ENCODE measurements around the gene TBC1D5.

TBC1D5 gene

GRCh38 chr3:17137321-17137826, 605.1 kb downstream of the TBC1D5 start:
- TF ChIP-seq SIN3A (IDR thresholded peaks at IDR 0.05; ENCODE audit: borderline replicate concordance, insufficient read depth, low read length): no peak
- no peak for TF ChIP-seq TAF1 (IDR thresholded peaks at IDR 0.05; ENCODE audit: borderline replicate concordance, insufficient read depth, low read length)
- TF ChIP-seq POLR2AphosphoS5 (IDR thresholded peaks at IDR 0.05; ENCODE audit: low read depth, low read length): no peak
- TF ChIP-seq, protein P1, sequence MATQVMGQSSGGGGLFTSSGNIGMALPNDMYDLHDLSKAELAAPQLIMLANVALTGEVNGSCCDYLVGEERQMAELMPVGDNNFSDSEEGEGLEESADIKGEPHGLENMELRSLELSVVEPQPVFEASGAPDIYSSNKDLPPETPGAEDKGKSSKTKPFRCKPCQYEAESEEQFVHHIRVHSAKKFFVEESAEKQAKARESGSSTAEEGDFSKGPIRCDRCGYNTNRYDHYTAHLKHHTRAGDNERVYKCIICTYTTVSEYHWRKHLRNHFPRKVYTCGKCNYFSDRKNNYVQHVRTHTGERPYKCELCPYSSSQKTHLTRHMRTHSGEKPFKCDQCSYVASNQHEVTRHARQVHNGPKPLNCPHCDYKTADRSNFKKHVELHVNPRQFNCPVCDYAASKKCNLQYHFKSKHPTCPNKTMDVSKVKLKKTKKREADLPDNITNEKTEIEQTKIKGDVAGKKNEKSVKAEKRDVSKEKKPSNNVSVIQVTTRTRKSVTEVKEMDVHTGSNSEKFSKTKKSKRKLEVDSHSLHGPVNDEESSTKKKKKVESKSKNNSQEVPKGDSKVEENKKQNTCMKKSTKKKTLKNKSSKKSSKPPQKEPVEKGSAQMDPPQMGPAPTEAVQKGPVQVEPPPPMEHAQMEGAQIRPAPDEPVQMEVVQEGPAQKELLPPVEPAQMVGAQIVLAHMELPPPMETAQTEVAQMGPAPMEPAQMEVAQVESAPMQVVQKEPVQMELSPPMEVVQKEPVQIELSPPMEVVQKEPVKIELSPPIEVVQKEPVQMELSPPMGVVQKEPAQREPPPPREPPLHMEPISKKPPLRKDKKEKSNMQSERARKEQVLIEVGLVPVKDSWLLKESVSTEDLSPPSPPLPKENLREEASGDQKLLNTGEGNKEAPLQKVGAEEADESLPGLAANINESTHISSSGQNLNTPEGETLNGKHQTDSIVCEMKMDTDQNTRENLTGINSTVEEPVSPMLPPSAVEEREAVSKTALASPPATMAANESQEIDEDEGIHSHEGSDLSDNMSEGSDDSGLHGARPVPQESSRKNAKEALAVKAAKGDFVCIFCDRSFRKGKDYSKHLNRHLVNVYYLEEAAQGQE (IDR thresholded peaks at IDR 0.05; ENCODE audit: insufficient read depth in 1 of 2, low read depth in 2 of 2, low read length in 2 of 2): no peak
- no peak for TF ChIP-seq FOXP2 (optimal IDR thresholded peaks at IDR 0.05; ENCODE audit: borderline replicate concordance, extremely low read depth, extremely low read length, insufficient read depth)

DNA sequence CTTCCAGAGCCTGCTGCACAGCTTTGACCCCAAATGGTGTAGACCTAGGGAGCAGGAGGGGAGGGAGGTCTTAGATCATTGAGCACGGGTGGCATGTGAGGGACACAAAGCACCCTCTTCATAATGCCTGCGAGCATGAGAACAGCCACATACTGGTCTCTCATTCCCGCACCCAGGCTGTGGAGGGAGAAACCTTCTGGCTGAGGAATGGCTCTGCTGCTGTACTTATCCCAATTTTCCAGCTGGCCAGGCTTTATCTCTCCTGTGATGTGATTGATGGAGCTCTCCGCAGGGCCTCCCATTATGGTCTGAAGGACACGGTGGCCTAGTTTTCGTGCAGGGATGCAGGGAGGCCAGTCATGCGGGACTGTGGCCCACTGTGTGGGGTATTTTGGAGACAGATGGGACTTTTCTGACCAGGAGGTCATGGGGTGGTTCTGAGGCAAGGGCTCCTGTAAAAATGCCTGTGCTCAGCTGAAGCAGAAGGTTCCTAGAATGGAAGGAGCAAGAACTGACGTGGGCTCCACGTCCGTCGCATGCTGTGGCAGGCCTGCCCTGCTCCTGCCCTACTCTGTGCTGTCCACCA, 606.2 kb downstream of the TBC1D5 start:
- no peak for TF ChIP-seq POLR2AphosphoS5 (IDR thresholded peaks at IDR 0.05; ENCODE audit: low read depth, low read length)
- TF ChIP-seq FOXP2 (optimal IDR thresholded peaks at IDR 0.05; ENCODE audit: borderline replicate concordance, extremely low read depth, extremely low read length, insufficient read depth): no peak
- TF ChIP-seq, protein P1 (IDR thresholded peaks at IDR 0.05; ENCODE audit: insufficient read depth in 1 of 2, low read depth in 2 of 2, low read length in 2 of 2): no peak
- TF ChIP-seq TAF1 (IDR thresholded peaks at IDR 0.05; ENCODE audit: borderline replicate concordance, insufficient read depth, low read length): no peak
- no peak for TF ChIP-seq SIN3A (IDR thresholded peaks at IDR 0.05; ENCODE audit: borderline replicate concordance, insufficient read depth, low read length)

DNA sequence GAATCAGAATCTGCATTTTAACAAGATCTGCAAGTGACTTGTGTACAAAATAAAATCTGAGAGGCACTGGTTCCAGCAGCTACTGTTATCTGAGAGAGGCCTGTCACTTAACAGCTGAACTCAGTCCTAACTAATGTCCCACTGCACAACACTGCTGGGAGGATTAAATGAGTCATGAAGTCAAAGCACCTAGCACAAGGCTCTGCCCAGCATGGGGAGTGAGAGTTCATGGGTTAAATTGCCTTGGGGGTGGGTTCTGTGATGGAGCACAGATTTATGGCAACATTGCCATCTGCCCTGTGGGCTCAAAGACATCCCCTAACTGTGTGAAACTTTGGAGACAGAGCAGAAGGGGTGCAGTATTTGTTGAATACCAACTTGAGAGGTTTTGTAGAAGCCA, 606.7 kb downstream of the TBC1D5 start:
- TF ChIP-seq, protein P1 (IDR thresholded peaks at IDR 0.05; ENCODE audit: insufficient read depth in 1 of 2, low read depth in 2 of 2, low read length in 2 of 2): no peak
- TF ChIP-seq POLR2AphosphoS5 (IDR thresholded peaks at IDR 0.05; ENCODE audit: low read depth, low read length): no peak
- no peak for TF ChIP-seq TAF1 (IDR thresholded peaks at IDR 0.05; ENCODE audit: borderline replicate concordance, insufficient read depth, low read length)
- no peak for TF ChIP-seq SIN3A (IDR thresholded peaks at IDR 0.05; ENCODE audit: borderline replicate concordance, insufficient read depth, low read length)
- no peak for TF ChIP-seq FOXP2 (optimal IDR thresholded peaks at IDR 0.05; ENCODE audit: borderline replicate concordance, extremely low read depth, extremely low read length, insufficient read depth)

GRCh38 chr3:17133632-17134545, 608.5 kb downstream of the TBC1D5 start:
- TF ChIP-seq SIN3A (IDR thresholded peaks at IDR 0.05; ENCODE audit: borderline replicate concordance, insufficient read depth, low read length) (no peak), TAF1 (IDR thresholded peaks at IDR 0.05; ENCODE audit: borderline replicate concordance, insufficient read depth, low read length) (no peak), FOXP2 (optimal IDR thresholded peaks at IDR 0.05; ENCODE audit: borderline replicate concordance, extremely low read depth, extremely low read length, insufficient read depth) (no peak), POLR2AphosphoS5 (IDR thresholded peaks at IDR 0.05; ENCODE audit: low read depth, low read length) (no peak)
- TF ChIP-seq, protein P1 (IDR thresholded peaks at IDR 0.05; ENCODE audit: insufficient read depth in 1 of 2, low read depth in 2 of 2, low read length in 2 of 2): no peak

Measured in PFSK-1 (cell line).